GM21576 (cell line): ENCODE results near the gene SHC2.
"Not testable (repeated sequence)": the region's sequence is repeated elsewhere in the genome, so short reads cannot be mapped to it uniquely, and the experiment has no call there.

Experiments
- ATAC-seq: cut with Tn5 transposase; IDR thresholded peaks from one replicate; pipeline ENCODE4 v1.9.1; 2021; ENCODE audit warnings: mild to moderate bottlenecking, moderate library complexity; ENCODE audit not compliant: unreplicated experiment

SHC2 gene

DNA sequence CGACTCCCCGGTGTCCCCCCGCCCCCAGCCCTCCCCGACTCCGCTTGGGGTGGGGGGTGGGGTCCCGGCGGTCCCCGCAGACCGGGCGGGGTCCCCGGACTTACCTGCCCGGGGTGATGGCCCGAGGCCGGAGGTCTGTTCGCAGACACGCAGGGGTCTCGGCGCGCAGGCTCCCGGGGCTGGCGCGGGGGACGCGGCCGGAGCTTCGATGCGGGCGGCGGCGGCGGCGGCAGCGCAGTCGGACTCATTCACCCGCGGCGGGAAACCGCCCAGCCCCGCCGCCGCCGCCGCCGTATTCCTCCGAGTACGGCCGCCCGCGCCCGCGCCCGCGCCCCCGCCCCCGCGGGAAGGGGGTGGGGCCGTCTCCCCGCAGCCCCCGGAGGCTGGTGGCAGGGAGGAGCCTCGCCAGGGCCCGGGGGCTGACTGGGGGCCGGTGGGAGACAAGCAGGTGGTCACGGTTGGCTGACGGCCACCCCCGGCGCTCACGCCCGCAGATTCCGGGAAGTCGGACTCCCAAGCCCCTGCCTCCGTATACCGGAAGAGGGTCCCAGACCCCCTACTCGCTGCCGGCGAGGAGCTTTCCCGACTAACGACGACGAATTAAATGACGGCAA is 51.8 kb downstream of the SHC2 start, which contains the start of gene C2CD4C:
Gene C2CD4C (minus strand): TSS at position 246 of the 614 bp plus-strand sequence. CDS start 786 bp downstream, outside the sequence.
- ATAC-seq = no peak

DNA sequence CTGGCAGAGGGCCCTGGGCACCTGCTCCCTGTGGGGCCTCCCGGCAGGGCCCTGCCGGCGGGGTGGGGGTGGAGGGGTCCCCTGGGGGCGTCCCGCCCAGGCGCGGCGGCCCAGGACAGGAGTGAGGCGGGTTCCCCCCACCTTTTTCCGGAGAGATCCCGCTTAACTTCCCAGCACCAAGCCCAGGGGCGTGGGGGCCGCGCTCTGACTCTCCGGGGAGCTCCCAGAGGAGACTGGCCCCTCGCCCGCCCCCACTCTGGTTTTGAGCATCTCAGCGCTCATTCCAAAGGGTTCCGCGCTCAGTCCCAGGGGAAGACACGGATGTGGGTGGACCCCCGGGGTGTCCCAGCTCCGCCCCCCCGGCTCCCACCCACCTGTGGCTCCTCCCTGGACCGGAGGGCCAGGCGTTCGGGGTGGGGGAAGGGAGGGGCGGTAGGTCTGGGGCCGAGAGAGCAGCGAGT is 52.4 kb downstream of the SHC2 start:
- no peak for ATAC-seq

DNA sequence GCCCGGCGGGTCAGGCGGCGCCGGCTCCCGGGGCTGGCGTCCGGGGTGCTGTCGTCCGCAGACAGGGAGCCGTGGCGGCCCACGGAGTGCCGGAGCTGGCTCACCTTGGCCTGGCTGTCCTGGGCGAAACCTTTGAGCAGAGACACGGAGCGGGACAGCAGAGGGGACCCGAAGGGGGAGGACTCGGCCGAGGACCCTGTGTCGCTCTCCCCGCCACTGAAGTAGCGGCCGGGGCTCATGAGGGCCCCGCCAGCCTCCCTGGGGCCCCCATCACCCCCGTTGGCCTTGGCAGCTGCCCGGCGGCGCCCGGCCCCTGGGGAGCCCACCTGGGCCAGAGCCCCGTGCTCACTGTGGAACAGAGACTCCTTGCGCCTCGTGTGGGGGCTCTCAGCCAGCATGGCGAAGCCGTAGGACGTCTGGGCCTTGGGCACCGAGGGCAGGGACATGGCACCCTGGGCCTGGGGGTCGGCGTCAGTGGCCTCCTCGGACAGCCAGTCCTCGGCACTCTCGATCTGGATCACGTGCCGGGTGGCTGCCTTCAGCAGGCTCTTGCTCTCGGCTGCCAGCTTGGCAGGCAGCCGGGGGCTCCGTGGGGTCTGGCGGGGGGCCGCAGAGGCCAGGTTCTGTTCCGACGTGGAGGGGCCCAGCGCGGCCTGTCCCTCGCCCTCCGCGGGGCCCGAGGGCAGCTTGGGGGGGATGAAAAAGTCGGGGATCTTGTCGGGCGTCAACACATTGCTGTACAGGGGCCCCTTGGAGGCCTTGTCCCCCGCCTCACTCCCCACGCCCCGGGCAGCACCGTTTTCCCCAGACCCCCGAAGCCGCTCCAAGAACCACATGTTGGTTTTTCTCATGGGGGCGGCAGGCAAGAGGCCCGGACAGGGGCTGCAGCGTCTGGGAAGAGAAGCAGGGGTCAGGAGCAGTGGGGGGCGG is 53.1 kb downstream of the SHC2 start:
- no peak for ATAC-seq

DNA sequence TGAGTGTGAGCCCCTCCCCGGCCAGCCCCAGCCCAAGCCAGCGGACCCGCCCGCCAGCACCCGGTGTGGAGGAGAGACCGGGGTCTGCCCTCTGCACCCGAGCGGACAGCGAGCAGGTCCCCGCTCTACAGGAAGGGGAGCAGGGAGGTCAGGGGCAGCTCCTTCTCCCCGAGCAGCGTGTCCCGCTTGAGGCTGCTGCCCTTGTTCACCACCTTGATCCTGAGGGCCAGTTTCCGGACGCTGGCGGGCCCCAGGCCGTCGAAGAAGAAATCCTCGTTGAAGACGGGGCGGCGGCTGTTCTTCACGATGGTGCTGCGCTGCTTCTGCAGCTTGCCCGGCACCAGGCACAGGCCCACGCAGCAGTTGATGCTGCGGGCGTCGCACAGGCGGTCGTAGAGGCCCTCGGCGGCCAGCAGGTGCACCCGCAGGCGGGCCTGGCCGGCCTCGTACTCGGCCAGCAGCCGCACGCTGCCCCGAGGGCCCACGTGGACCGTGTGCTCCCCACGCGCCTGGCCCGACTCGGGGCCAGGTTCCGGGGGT is 53.8 kb downstream of the SHC2 start:
- ATAC-seq = no peak

DNA sequence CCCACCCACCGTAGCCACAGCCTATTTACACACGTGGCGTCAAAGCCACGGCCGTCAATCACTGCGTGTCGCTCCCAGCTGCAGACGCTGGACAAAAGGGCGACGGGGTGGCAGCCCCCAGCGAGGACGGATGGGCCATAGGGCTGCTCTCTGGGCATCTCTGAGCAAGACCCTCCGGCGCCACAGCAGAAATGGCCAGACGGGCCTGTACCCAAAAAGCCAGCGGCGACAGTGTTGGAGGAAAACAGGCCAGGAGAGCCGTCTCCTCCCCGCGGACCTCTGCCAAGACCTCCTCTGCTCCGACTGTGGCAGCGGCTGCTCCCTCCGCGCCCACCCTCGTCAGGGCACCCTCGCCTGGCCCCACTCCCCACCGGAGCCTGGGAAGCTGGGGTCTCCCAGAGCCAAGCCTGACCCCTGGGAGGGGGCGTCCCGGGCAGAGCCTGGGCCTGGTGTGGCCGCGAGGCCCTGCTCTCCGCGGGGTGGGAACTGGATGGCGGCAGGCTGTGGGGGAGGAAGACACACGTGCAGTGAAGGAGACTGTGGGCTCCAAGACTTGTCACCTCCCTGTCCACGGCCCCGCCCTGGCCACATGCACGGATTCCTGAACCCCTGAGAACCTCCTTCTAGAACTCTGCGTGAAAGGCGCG is 54.6 kb downstream of the SHC2 start:
- ATAC-seq = no peak

DNA sequence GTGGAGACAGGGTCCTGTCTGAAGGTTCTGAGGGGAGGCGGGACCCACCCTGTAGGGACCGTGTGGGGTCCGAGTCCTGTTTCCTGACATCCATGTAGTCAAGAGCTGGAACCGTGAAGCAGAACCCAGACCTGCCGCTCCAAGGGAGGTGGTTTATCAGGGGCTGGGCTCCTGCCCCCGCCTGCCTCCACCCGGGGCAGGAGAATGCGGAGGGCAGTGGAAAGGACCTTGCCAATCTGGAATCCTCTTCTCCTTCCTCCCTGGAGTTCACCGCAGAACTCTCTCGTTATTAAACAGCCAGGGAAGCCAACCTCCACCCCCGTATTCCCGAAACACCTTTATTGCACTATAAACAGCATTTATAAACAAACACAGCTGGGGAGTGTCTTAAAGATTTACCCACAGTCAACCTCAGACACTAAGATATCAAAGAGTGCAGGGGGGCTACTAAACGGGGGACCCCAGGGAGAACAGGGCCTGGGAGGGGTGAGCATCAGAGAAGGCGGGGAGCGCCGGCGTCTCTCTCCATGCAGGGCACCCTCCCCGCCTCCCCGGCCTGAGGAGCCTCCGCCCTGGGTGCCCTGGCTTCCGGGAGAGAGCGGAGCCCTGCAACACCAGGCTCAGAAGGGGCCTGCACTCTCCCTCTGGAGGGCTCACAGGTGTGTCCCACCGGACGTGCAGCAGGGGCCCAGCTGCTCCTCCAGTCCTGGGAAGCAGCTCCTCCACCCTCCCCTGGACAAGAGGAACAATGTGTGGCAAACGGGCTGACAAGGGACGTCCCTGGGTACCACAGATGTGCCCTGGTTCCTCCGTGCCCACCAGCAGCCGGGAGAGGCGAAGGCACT is 55.5 kb downstream of the SHC2 start:
- ATAC-seq = no peak

DNA sequence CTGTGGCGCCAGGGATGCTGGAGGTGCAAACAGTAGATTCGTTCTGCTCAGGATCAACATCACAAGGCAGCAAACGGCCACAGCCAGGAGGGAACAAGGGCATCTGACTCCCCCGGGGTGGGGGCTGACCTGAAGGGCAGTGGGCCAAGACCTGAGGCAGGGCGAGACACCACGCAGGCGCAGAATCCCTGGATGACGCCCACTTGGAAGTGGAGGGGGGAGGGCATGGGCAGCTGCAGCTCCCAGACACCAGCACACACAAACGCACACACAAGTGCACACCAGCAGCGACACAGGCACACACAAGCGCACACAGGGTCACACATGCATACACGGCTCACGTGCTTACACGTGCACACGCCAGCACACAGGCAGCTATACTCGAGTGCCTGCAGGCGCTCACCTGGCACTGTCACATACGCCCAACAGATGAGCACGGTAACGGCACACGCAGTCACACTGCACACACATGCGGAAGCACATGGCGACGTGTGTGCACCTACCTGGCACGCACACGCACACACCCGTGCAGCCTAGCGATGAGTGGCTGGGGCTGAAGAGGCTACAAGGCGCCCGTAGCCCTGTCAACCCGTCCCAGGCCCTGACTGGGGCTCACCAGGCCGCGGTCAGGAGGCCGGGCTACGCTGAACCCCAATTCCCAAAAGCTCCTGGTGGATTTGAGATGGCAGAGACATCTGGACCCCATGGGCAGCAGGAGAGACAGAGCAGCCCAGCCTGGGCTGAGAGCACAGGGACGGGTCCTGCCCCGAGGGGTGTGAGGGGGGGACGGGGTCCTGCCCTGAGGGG is 57.4 kb downstream of the SHC2 start:
- no peak for ATAC-seq

DNA sequence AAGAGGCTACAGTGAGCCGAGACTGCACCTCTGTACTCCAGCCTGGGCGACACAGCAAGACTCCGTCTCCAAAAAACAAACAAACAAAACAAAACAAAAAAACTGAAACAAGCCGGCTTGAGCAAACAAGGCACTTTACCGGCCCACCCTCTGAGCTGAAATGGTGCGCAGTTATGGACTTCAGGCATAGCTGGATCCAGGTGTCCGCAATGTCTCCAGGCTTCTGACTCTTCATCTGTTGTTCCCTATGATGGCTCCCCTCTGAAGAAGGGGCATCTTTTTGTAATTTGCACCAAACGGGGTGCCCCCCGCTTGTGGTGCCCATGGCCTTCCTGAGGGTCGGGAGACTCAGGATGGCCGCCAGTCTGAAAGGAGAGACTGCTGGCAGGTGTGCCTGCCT is 58.0 kb downstream of the SHC2 start:
- no peak for ATAC-seq

DNA sequence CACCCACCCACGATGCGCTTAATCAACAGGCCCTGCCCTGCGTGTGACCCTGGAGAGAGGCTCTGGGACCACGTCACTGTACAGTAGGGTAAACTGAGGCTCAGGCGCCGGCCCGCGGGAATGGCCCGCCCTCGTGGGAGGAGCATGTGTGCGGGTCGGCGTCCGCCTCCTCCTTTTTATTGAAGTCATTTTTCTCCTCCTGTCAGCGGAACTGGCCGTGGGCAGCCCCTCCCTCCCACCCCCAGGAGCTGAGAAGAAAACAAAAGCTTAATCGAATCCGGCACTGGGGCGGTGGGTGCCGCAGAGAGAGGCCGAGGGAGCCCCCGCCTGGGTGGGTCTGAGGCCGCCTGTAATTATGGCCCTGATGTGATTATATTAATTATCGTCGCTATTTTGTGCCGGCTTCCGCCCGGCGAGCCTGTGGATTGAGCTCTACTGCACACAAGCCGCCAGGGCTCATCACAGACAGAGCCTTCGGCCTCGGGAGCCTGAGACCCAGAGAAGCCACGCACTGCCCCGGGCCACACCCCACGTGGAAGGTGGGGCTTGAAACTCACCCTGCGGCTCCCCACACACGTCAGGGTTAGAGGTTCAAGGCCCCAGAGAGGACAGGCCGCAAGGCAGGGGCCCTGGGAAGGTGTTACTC is 58.8 kb downstream of the SHC2 start:
- ATAC-seq = no peak

DNA sequence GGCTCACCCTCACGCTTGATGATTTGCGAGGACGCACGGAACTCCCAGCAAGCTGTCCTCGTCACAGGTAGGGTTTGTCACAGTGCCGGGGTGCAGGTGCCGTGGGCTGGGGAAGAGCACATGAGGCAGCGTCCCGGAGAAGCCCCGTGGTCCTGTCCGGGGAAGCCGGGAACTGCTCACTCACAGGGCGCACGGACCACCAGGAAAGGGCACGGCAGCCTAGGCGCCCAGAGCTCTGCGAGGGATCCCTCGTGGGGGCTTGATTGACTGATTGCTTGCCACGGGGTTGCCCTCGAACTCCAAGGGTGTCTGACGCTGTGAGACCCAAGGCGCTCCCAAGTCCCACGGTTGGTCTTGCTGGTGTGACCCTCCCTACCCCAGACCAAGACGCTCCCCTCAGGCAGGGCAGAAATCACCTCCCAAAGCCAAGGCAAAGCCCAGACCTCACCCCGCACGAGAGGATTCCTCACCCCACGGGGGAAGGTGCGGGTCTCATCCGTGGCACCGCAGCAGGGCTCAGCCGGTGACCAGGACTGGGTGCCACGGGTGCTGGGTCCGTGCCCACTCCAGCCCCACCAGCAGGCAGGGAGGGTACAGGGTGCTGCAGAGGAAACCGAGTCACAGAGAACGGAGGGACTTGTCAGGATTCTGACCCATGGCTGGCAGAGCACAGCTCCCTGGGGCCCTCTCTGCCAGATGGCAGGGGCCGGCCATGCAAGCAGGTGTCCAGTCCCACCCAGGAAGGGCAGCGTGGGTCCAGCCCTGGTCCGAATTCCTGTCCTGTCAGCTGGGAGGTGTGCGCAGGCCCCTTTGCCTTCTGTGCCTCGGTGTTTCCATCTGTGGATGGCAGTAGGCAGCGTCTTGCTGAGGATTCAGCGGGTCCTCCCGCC is 59.6 kb downstream of the SHC2 start:
- ATAC-seq = no peak

DNA sequence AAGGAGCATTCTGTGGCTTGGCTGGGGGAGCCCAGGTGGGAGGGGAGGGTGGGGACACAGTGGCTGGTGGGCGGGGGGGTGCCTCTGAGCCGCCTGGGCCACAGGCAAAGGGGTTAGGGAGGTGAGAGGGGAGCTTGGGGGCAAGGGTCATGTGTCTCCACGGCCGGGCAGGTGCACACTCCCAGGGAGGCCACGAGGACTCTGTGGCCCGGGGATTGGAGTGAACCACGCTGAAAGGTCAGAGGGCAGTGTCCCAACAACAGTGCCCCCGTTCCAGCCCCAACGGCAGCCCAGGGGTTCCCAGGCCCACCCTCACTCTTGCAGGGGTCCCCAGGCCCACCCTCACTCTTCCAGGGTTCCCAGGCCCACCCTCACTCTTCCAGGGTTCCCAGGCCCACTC is 61.5 kb downstream of the SHC2 start:
- ATAC-seq = no peak

DNA sequence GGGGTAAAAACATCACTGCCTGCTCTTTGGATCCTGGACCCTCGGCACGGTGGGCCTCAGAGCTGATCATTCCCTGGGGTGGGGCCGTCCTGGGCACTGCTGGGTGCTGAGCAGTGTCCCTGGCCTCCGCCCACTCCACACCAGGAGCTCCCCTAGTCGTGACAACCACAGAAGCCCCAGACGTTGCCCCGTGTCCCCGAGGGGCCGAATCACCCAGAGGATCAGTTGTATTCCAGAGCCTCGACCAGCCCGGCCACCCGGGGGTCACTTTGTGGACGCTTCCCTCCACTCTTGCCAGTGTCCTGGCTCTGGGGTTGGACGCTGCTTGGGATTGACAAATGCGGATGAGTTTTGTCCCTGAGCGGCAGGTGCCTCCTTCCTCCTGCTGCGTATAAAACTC is 62.1 kb downstream of the SHC2 start:
- no peak for ATAC-seq

DNA sequence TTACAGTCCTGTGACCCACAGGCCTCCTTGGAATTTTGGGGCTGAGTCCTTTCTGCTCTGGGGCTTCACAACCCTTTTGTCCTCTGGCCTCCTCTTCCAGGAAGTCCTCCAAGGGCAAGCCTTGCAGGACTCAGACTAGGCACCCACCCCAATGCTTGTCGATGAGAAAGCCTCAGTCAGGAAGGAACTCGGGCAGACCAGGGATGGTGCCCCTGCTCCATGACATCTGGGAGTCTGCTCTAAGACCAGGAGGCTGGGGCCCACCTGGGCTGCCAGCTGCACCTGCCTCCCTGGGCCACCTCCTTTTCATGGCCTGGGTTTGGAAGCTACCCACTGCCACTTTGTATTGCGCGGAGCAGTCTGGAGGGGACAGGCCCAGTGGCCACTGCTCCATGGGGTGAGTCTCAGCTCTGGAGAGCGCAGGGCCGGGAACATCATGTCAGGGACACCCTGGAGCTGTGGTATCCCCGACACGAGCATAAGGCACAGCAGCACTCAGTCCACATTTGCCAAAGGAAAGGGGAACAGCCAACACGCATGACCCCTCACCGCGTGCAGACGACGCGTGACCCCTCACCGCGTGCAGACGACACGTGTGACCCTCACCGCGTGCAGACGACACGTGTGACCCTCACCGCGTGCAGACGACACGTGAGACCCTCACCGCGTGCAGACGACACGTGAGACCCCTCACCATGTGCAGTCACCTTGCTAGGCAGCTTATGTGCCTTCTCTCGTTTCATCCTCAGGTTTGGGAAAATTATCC is 62.7 kb downstream of the SHC2 start:
- ATAC-seq = no peak

DNA sequence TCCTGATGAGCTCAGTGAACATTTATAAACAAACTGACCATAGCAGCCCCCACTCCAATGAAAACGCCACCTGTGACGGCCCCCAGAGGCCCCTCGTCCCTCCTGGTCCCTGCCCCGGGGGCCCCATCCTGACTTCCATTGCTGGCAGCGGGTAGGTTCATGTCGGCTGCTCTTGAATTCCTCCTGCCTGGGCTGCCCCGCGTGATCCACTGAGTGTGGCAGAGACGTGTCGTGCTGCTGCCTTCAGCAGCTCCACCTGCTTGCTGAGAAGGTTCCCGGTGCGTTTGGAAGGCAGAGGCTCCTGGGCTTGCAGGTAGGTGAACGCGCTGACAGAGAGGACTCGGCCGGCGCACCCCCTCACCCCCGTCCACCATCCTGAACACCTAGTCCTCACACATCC is 63.5 kb downstream of the SHC2 start:
- ATAC-seq = no peak

DNA sequence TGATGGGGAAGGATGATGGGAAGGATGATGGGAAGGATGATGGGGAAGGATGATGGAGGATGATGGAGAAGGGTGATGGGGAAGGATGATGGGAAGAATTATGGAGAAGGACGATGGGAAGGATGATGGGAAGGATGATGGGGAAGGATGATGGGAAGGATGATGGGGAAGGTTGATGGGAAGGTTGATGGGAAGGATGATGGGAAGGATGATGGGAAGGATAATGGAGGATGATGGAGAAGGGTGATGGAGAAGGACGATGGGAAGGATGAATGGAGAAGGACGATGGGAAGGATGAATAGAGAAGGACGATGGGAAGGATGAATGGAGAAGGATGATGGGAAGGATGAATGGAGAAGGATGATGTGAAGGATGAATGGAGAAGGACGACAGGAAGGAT is 65.4 kb downstream of the SHC2 start:
- no peak for ATAC-seq

DNA sequence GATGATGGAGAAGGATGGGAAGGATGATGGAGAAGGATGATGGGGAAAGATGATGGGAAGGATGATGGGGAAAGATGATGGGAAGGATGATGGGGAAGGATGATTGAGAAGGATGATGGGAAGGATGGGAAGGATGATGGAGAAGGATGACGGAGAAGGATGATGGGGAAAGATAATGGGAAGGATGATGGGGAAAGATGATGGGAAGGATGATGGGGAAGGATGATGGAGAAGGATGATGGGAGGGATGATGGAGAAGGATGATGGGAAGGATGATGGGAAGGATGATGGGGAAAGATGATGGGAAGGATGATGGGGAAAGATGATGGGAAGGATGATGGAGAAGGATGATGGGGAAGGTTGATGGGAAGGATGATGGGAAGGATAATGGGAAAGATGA is 66.0 kb downstream of the SHC2 start:
- ATAC-seq = not testable (repeated sequence)

DNA sequence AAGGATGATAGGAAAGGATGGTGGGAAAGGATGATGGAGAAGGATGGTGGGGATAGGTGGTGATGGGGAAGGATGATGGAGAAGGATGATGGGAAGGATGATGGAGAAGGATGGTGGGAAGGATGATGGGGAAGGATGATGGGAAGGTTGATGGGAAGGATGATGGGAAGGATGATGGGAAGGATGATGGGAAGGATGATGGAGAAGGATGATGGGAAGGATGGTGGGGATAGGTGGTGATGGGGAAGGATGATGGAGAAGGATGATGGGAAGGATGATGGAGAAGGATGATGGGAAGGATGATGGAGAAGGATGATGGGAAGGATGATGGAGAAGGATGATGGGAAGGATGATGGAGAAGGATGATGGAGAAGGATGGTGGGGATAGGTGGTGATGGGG is 67.3 kb downstream of the SHC2 start:
- not testable (repeated sequence) for ATAC-seq
